ENCODE measurements around the gene CDHR2. TPM values are rescaled to one million over a fixed set of nuclear protein-coding genes. Genes with fewer than 3 reads are reported as not detected.

The CDHR2 gene
- total and polyA plus RNA-seq, 2 of the 13 experiments (the other 11 are each of a cell fraction or from before 2014, with no cell fraction given), result 17.9 to 20.9 TPM

GRCh38 chr5:176608937-176609723, 60.0 kb downstream of the CDHR2 start:
- intact Hi-C loops (cut with micrococcal nuclease; ENCODE audit: unreplicated experiment) (no loop called here), in situ Hi-C loops (cut with HindIII; ENCODE audit: extremely low pct_ligation_motif_present, low pct_unique_long_range_greater_than_20kb) (no loop called here)
- TSS peak; percentile 57 for BruUV-seq (replicated peaks)
- H4K20me1 ChIP-seq (ENCODE audit: insufficient read depth, low read length), result no peaks in the 10 kb centered on the region
- peak overlapping the region in 2 of 3 experiments; percentile 59 to 76; a peak in 3 of 6 replicates for H3K4me3 ChIP-seq (replicated peaks in 1 of 3; ENCODE audit: insufficient read depth in 1 of 3, low read depth in 2 of 3, low read length in 3 of 3)
- ChIA-PET CTCF (ENCODE audit: low intra/inter-chr PET ratio, low total read pairs) (no interaction called here), POLR2A (no interaction called here)
- no peak overlapping the region for H3K27ac ChIP-seq (ENCODE audit: extremely low read length, insufficient read depth, low read length)
- peaks cover 14% of the 10 kb centered on the region for H3K4me1 ChIP-seq (ENCODE audit: insufficient read depth, low read length)
- no peak overlapping the region; the same call in 1 of the 2 replicates for H3K9ac ChIP-seq (ENCODE audit: insufficient read depth, low read depth, low read length)
- no peaks in the 10 kb centered on the region for H3K79me2 ChIP-seq (ENCODE audit: insufficient read depth, low read length)
- no peak overlapping the region for H2AFZ ChIP-seq (ENCODE audit: low read length)
- DNase-seq (ENCODE audit: low spot score) (no peak), ATAC-seq (no peak; the same call in 1 of the 3 replicates), FAIRE-seq (no peak)
- H3K4me2 ChIP-seq (ENCODE audit: low read depth, low read length), result peak overlapping the region; percentile 66
- 73% methylated on average over 20 of the region's 46 CpGs for WGBS (ENCODE audit: low lambda C conversion rate)
- H3K9me3 ChIP-seq (ENCODE audit: low read length), result no peaks in the 10 kb centered on the region
- H3K36me3 ChIP-seq (replicated peaks in 1 of 2; ENCODE audit: control insufficient read depth in 1 of 2, insufficient read depth in 2 of 2, low read length in 2 of 2), result no peaks in the 10 kb centered on the region
- H3K27me3 ChIP-seq (ENCODE audit: control insufficient read depth in 1 of 2, insufficient read depth in 2 of 2, low read length in 2 of 2), result no peaks in the 10 kb centered on the region; a peak in 2 of 5 replicates
- TF ChIP-seq ZNF563 (CRISPR knock-in tag; IDR thresholded peaks at IDR 0.05), result peak; percentile 2; the same call in 1 of the 2 replicates
- no peak for TF ChIP-seq SP140L (CRISPR knock-in tag; IDR thresholded peaks at IDR 0.05; ENCODE audit: borderline replicate concordance)
- TF ChIP-seq ZNF629 (CRISPR knock-in tag; conservative IDR thresholded peaks at IDR 0.05), result peak; percentile 52
- peak; percentile 8; the same call in 1 of the 2 replicates for TF ChIP-seq SP4 (CRISPR knock-in tag; IDR thresholded peaks at IDR 0.05)
- TF ChIP-seq GFI1 (CRISPR knock-in tag; IDR thresholded peaks at IDR 0.05; ENCODE audit: borderline replicate concordance), result no peak
- TF ChIP-seq, protein P1, sequence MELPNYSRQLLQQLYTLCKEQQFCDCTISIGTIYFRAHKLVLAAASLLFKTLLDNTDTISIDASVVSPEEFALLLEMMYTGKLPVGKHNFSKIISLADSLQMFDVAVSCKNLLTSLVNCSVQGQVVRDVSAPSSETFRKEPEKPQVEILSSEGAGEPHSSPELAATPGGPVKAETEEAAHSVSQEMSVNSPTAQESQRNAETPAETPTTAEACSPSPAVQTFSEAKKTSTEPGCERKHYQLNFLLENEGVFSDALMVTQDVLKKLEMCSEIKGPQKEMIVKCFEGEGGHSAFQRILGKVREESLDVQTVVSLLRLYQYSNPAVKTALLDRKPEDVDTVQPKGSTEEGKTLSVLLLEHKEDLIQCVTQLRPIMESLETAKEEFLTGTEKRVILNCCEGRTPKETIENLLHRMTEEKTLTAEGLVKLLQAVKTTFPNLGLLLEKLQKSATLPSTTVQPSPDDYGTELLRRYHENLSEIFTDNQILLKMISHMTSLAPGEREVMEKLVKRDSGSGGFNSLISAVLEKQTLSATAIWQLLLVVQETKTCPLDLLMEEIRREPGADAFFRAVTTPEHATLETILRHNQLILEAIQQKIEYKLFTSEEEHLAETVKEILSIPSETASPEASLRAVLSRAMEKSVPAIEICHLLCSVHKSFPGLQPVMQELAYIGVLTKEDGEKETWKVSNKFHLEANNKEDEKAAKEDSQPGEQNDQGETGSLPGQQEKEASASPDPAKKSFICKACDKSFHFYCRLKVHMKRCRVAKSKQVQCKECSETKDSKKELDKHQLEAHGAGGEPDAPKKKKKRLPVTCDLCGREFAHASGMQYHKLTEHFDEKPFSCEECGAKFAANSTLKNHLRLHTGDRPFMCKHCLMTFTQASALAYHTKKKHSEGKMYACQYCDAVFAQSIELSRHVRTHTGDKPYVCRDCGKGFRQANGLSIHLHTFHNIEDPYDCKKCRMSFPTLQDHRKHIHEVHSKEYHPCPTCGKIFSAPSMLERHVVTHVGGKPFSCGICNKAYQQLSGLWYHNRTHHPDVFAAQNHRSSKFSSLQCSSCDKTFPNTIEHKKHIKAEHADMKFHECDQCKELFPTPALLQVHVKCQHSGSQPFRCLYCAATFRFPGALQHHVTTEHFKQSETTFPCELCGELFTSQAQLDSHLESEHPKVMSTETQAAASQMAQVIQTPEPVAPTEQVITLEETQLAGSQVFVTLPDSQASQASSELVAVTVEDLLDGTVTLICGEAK (IDR thresholded peaks at IDR 0.05), result no peak
- TF ChIP-seq, protein P1 (CRISPR knock-in tag; IDR thresholded peaks at IDR 0.05), result no peak
- TF ChIP-seq, protein P2, sequence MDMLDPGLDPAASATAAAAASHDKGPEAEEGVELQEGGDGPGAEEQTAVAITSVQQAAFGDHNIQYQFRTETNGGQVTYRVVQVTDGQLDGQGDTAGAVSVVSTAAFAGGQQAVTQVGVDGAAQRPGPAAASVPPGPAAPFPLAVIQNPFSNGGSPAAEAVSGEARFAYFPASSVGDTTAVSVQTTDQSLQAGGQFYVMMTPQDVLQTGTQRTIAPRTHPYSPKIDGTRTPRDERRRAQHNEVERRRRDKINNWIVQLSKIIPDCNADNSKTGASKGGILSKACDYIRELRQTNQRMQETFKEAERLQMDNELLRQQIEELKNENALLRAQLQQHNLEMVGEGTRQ (IDR thresholded peaks at IDR 0.05; ENCODE audit: low read depth, low read length), result no peak
- TF ChIP-seq, protein P2 (CRISPR knock-in tag; IDR thresholded peaks at IDR 0.05; ENCODE audit: borderline replicate concordance), result no peak
- TF ChIP-seq ZNF124 (CRISPR knock-in tag; IDR thresholded peaks at IDR 0.05), result peak; percentile 93

Data from HepG2 (cell line).